Fibroblast of gingiva (primary cell): Measurements from ENCODE around the gene TRMT1.
"Not testable (repeated sequence)": the region's sequence is repeated elsewhere in the genome, so short reads cannot be mapped to it uniquely, and the experiment has no call there.

Experiments used
- DNase-seq: peaks from one replicate; pipeline ENCODE4 v3.0.0-alpha.2; 2011; ENCODE audit warnings: low read depth

TRMT1 gene

GRCh38 chr19:13116282-13117175, at the start of gene TRMT1:
TSS of gene TRMT1 (minus strand) at chr19:13116740. CDS start at chr19:13116399, 341 bp downstream.
- peak; percentile 90 for DNase-seq

GRCh38 chr19:13166151-13166550, 49.6 kb upstream of the TRMT1 start:
- not testable (repeated sequence) for DNase-seq

- DNase-seq = no peak
These were observed 48.8 kb upstream of the TRMT1 start for GRCh38 chr19:13165162-13165997.

GRCh38 chr19:13164343-13165161, 48.0 kb upstream of the TRMT1 start:
- DNase-seq = no peak

GRCh38 chr19:13163609-13164342, 47.2 kb upstream of the TRMT1 start:
- DNase-seq = peak; percentile 94

GRCh38 chr19:13162724-13163608, 46.4 kb upstream of the TRMT1 start:
- peak; percentile 99 for DNase-seq

GRCh38 chr19:13160557-13160956, 44.0 kb upstream of the TRMT1 start:
- no peak for DNase-seq

- no peak for DNase-seq
These were observed 43.2 kb upstream of the TRMT1 start for GRCh38 chr19:13159713-13160112.

- peak; percentile 78 for DNase-seq
These were observed 39.2 kb upstream of the TRMT1 start for GRCh38 chr19:13155472-13156359.

GRCh38 chr19:13154911-13155471, 38.5 kb upstream of the TRMT1 start:
- DNase-seq = peak; percentile 60

GRCh38 chr19:13154241-13154778, 37.8 kb upstream of the TRMT1 start:
- peak; percentile 93 for DNase-seq

- peak; percentile 37 for DNase-seq
These were observed 37.2 kb upstream of the TRMT1 start for GRCh38 chr19:13153569-13154240.

GRCh38 chr19:13152974-13153568, 36.5 kb upstream of the TRMT1 start:
- peak; percentile 94 for DNase-seq

- no peak for DNase-seq
These were observed 35.9 kb upstream of the TRMT1 start for GRCh38 chr19:13152356-13152973.

GRCh38 chr19:13151605-13152355, 35.2 kb upstream of the TRMT1 start:
- peak; percentile 98 for DNase-seq

- DNase-seq = no peak
These were observed 34.5 kb upstream of the TRMT1 start for GRCh38 chr19:13150931-13151604.
